HG03064 (cell line): ENCODE measurements around the gene KDM4B.

ENCODE experiments used
- ATAC-seq: cut with Tn5 transposase; IDR thresholded peaks from one replicate; pipeline ENCODE4 v1.9.1; 2021; ENCODE audit warnings: low read depth; ENCODE audit not compliant: unreplicated experiment

KDM4B gene

GRCh38 chr19:5099701-5100221 is 130.8 kb downstream of the KDM4B start:
- no peak for ATAC-seq

DNA sequence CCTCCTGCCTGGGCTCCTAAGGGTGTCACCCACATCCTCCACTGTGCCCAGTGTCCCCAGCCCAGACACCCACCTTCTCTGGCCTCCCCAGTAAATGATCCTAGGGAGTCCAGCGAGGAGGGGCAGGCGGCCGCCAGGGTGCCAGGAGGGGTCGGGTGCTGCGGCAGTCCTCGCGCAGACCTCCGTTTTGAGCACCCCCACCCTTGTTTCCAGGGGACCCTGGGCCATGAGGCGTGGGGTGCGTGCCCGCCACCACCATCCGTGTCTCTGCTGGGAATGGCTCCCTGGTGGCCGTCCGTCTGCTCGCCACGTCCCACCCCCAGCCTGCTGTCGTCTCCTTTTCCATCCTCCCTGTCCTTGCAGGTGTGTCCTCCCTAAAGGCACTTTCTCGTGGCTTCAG is 133.0 kb downstream of the KDM4B start:
- no peak for ATAC-seq

GRCh38 chr19:5102520-5102919 is 133.6 kb downstream of the KDM4B start:
- ATAC-seq: no peak

DNA sequence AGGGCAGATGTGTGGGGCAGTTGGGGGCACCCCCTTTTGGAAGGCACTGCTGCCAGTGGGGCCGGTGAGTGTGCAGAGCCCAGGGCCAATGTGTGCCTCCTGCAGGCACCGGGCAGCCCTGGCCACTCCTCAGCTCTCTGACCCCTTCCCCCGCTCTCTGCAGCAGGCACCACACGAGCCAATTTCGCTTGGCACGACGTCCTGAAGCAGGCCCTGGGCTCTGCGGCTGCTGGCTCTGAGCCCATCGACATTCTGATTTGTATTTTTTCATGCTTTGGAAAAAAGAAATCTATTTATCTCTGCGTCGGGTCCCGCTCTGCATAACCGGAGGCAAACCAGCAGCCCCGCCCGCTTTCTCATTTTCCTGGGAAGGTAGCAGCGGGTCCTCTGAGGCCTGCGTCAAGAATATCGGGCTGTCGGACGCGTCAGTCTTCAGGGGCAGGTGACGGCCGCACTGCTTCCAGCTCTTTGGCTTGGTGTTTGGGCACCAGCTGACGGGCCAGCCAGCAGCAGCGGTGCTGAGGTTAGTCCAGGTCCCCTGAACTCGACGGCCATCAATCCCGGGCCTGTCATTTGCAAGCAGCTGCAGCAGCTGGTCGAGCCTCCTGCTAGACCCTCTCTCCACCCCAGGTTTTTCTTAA is 134.3 kb downstream of the KDM4B start:
- no peak for ATAC-seq

GRCh38 chr19:5103812-5104410 is 135.0 kb downstream of the KDM4B start:
- no peak for ATAC-seq

DNA sequence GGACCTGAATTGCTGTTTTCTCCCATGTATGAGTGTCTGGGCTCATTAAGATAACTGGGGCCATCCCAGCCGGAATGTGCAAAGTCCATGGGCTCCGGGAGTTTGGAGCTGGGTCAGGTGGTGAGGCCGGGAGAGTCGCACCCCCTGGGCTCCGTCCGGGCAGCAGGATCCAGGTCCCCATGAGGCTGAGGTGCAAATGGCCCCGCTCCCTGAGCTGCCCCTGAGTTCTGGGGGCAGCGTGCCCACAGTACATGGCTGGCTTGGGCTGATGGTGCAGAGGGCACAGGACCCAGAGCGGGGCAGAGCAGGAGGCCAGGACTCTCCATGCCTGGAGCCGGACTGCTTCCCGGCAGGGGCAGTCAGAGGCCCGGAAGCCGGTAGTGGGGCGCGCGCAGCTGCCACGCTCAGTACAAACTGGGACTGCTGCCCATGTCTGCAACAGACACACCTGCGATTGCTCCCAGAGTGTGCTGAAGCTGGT is 136.0 kb downstream of the KDM4B start:
- ATAC-seq: no peak

GRCh38 chr19:5106191-5106726 is 137.3 kb downstream of the KDM4B start:
- ATAC-seq: no peak

DNA sequence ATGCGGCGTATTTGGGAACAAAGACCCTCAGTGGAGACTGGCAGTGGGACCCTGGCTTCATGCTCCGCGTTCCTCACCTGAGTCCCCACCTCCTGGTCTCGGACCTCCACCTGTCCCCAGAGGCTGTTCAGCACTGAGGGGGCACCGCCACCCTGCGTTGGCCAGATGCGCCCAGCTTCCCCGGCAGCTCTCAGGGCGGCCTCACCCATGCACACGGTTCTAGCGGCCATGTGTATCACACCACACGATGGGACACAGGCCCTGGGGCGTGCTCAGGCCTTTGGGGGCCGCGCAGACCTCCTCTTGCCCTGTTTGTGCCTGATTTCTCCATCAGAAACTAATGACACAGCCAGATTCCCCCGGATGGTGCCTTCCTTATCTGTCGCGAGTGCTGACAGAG is 138.1 kb downstream of the KDM4B start:
- no peak for ATAC-seq

GRCh38 chr19:5107432-5108122 is 138.7 kb downstream of the KDM4B start:
- no peak for ATAC-seq

- ATAC-seq: no peak
These were observed 139.2 kb downstream of the KDM4B start for GRCh38 chr19:5108123-5108596.

GRCh38 chr19:5108866-5109265 is 140.0 kb downstream of the KDM4B start:
- no peak for ATAC-seq

DNA sequence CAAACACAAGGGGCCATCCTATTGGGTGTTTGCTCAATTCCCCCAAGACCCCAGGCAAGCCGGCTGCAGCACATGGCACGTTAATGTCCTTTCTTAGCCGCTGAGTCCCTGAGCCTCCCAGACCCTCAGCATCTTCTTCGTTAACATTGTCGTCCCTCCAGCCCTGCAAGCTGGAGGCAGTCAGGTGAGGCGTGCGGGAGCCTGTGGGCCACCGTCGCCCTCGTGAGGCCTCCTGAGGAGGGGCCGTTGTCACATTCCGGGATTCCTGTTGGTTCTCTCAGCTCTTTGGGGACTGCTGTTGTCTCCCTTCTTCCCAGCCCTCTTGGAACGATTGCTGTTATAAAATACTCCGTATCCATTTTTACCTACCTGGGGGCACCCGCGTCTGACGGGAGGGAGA is 140.6 kb downstream of the KDM4B start:
- ATAC-seq: no peak

- ATAC-seq: no peak
These were observed 141.6 kb downstream of the KDM4B start for GRCh38 chr19:5110546-5110945.

DNA sequence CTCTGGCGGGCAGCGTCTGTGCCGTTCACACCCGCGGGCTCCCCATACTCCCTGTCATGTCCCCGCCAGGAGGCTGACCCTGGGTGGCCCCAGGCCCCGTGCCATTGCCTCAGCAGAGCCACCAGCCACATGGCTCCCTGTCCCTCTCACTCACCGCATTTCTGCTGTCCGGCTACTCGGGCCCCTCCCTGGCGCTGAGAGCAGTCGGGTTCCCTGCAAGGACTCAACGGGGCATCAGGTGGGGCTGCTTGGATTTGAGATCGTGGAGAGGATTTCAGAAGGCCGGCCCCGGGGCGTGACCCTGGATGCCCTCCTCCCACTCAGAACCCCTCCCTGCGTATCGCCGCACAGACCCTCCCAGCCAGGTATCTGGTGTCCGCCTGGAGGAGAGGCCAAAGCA is 142.1 kb downstream of the KDM4B start:
- no peak for ATAC-seq

- ATAC-seq: no peak
These were observed 143.3 kb downstream of the KDM4B start for GRCh38 chr19:5112175-5112574.

DNA sequence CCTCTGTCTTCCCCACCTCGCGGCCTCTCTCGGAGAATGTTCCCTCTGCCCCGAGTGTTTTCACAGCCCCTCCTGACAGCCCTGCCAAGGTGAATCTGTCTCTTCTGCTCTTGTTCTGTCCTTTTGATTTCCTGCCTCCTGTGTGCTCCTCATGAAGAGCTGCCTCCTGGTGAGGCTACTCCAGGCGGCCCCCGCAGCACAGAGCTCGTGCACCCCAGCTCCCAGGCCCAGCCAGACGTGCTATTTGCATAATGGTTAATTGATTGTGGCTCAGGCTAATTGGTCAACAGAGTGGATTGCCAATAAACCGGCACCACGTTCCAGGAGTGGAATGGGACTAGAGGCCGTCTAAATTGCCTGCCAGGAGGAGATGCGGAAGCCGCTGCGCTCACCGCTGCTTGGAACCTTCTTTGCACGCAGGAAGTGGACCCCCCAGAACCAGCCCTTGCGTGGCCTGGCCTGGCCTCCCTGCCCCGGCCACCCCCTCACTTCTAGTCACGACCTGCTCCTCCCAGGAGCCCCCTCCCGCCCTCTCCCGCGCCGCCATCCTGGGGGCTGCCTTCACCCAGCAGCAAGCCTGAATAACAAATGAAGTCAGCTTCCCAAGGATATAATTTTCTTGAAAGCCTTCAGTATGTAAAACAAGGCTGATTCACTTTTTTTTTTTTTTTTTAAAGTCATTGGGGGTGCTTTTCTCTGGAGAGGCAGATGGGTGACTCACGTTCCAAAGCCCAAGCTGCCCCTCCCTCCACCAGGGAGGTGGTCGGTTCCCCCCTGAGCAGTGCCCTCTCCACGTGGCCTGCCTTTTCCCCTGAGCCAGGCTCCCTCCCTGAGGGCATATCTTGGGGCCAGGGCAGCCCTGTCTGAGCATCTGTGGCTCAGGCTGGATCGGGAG is 144.0 kb downstream of the KDM4B start:
- ATAC-seq: no peak

GRCh38 chr19:5113633-5114586 is 145.0 kb downstream of the KDM4B start:
- no peak for ATAC-seq

- ATAC-seq: no peak
These were observed 145.8 kb downstream of the KDM4B start for GRCh38 chr19:5114727-5115126.

DNA sequence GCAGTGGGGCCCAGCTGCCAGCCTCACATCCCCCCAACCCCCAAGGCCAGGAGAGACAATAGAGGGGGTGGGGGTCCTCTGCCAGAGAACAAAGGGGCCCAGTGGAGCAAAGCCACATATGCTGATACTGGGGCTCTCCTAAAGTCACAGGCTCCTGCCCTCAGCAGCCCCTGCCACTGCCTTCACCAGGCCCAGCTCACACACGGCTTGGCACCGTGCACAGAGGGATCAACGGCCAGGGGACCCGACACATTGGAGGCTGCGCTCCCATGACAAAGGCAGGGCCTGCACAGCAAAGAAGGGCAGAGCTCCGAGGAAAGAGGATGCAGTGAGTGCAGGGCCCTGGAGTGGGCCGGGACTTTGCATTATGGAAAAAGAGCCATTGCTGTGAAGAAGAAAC is 146.4 kb downstream of the KDM4B start:
- no peak for ATAC-seq
